B cell (primary cell): Measurements from ENCODE around the gene BTG2. TPM values are rescaled to one million over a fixed set of nuclear protein-coding genes. Genes with fewer than 3 reads are reported as not detected.

Experiments used
- ATAC-seq: fragments of 200-7000 bp; cut with Tn5 transposase; one replicate; pipeline ENCODE4 v1.10.0; 2021; ENCODE audit warnings: low read depth, mild to moderate bottlenecking, moderate number of reproducible peaks, moderate library complexity
- CTCF ChIA-PET: fragments of 350-600 bp; sonication (Branson Sonifier 250); formaldehyde crosslinking; loops from one replicate; lab custom pipeline; 2021; ENCODE audit warnings: antibody characterized with exemption, inconsistent platforms; lab: Charles Lee
- POLR2A ChIA-PET: fragments of 350-600 bp; sonication (Branson Sonifier 250); formaldehyde crosslinking; loops from one replicate; lab custom pipeline; 2021; ENCODE audit warnings: antibody characterized with exemption; lab: Charles Lee
- DNase-seq: peaks from one replicate; pipeline ENCODE4 v3.0.0; 2013
- H2AFZ ChIP-seq: 2 replicates; pipeline ENCODE4 v1.6.1; 2012; ENCODE audit warnings: mild to moderate bottlenecking, low read depth, low read length; ENCODE audit not compliant: insufficient read depth, poor library complexity, severe bottlenecking
- H3K27ac ChIP-seq, 2 donors: 1 replicate in 1 of 2; 2 replicates in 1 of 2; pipeline ENCODE4 v1.5.1; 2012 to 2013; ENCODE audit warnings: low read length in 2 of 2, mild to moderate bottlenecking in 2 of 2, moderate library complexity in 1 of 2
- H3K27me3 ChIP-seq, 4 experiments: fragments of 200-600 bp in 1 of 4; sonication (generic) in 1 of 4; replicated peaks in 1 of 4; 1 replicate in 2 of 4; 2 replicates in 2 of 4; pipeline versions ENCODE4 v1.6.1 to v1.7.0; 2013 to 2016; ENCODE audit warnings: low read length in 3 of 4, mild to moderate bottlenecking in 2 of 4, mixed read lengths in 1 of 4, moderate library complexity in 1 of 4; ENCODE audit not compliant: insufficient read depth in 4 of 4, control insufficient read depth in 3 of 4; ENCODE audit errors: control extremely low read depth in 1 of 4
- H3K36me3 ChIP-seq, 2 experiments: replicated peaks in 1 of 2; 1 replicate in 1 of 2; 2 replicates in 1 of 2; pipeline versions ENCODE4 v1.6.1 to v1.7.1; 2013; ENCODE audit warnings: low read length in 1 of 2; ENCODE audit not compliant: insufficient read depth in 2 of 2, control insufficient read depth in 1 of 2; ENCODE audit errors: control extremely low read depth in 1 of 2, extremely low read depth in 1 of 2
- H3K4me1 ChIP-seq, 2 donors: fragments of 200-600 bp in 1 of 2; sonication (generic) in 1 of 2; 1 replicate in 1 of 2; 2 replicates in 1 of 2; pipeline versions ENCODE4 v1.5.1 to v1.6.1; 2013 to 2017; ENCODE audit warnings: low read length in 2 of 2; ENCODE audit not compliant: control insufficient read depth in 2 of 2, insufficient read depth in 2 of 2
- H3K4me2 ChIP-seq: replicated peaks from 2 replicates; pipeline ENCODE3; 2012; ENCODE audit warnings: mild to moderate bottlenecking, low read depth, low read length; ENCODE audit not compliant: poor library complexity, severe bottlenecking
- H3K4me3 ChIP-seq, 5 experiments: fragments of 200-600 bp in 1 of 5; sonication (generic) in 1 of 5; 1 replicate in 3 of 5; 2 replicates in 2 of 5; pipeline versions ENCODE4 v1.5.1 to v1.7.0; 2011 to 2016; ENCODE audit warnings: low read length in 4 of 5, mild to moderate bottlenecking in 4 of 5, low read depth in 2 of 5, control low read depth in 1 of 5, moderate library complexity in 1 of 5; ENCODE audit not compliant: insufficient read depth in 1 of 5; ENCODE audit errors: control extremely low read depth in 1 of 5, extremely low read depth in 1 of 5
- H3K79me2 ChIP-seq: fragments of 200-600 bp; sonication (generic); one replicate; pipeline ENCODE4 v1.6.0; 2016; ENCODE audit warnings: low read length; ENCODE audit not compliant: control insufficient read depth, insufficient read depth
- H3K9ac ChIP-seq: fragments of 200-600 bp; sonication (generic); 2 replicates; pipeline ENCODE4 v1.6.1; 2017; ENCODE audit warnings: mild to moderate bottlenecking, low read length, moderate library complexity
- H3K9me3 ChIP-seq, 3 donors: one replicate each; pipeline versions ENCODE4 v1.6.1 to v1.7.1; 2013; ENCODE audit warnings: low read length in 2 of 3; ENCODE audit not compliant: control insufficient read depth in 2 of 3, insufficient read depth in 1 of 3; ENCODE audit errors: control extremely low read depth in 1 of 3
- H4K20me1 ChIP-seq: 2 replicates; pipeline ENCODE4 v1.6.0; 2012; ENCODE audit warnings: mild to moderate bottlenecking, low read length; ENCODE audit not compliant: insufficient read depth, control insufficient read depth, poor library complexity, severe bottlenecking
- H3K27ac Mint-ChIP-seq: one replicate; pipeline ENCODE4 v1.8.0; 2021; ENCODE audit warnings: mixed read lengths
- H3K27me3 Mint-ChIP-seq: one replicate; pipeline ENCODE4 v1.8.0; 2021; ENCODE audit warnings: mixed read lengths
- H3K4me1 Mint-ChIP-seq: one replicate; pipeline ENCODE4 v1.8.0; 2021; ENCODE audit warnings: mixed read lengths
- H3K4me3 Mint-ChIP-seq: one replicate; pipeline ENCODE4 v1.8.0; 2021; ENCODE audit warnings: mixed read lengths
- H3K9me3 Mint-ChIP-seq: one replicate; pipeline ENCODE4 v1.8.0; 2022; ENCODE audit warnings: mixed read lengths; ENCODE audit not compliant: insufficient read depth
- EZH2 ChIP-seq: IDR thresholded peaks from 2 replicates; pipeline ENCODE4 v1.6.1; 2012; ENCODE audit warnings: borderline replicate concordance, low read depth, mild to moderate bottlenecking, moderate library complexity, low read length; ENCODE audit not compliant: insufficient read depth, poor library complexity, severe bottlenecking
- WGBS: methylation state at CpG from one replicate; pipeline ENCODE4 v1.1.5; 2013; ENCODE audit warnings: missing lambda C conversion rate; ENCODE audit not compliant: insufficient coverage; 5-methylcytosine and 5-hydroxymethylcytosine counted together
- intact Hi-C: fragments of 100-400 bp; cut with micrococcal nuclease; formaldehyde crosslinking; loops from one replicate; pipeline ENCODE4 v1.10.0; 2022
- polyA plus RNA-seq: library from polyadenylated mRNA; depleted of rRNA; stranded (reverse); fragments of >200 nt; gene quantifications from 2 replicates; pipeline ENCODE4 v1.2.3, GENCODE V29; 2012
- total RNA-seq, 2 donors: library from RNA; stranded (reverse); fragments of 120-200 nt in 1 of 2; gene quantifications; 1 replicate in 1 of 2; 2 replicates in 1 of 2; pipeline versions ENCODE4 v1.2.3 to v1.2.4, GENCODE V29; 2013 to 2022
- TF ChIP-seq, protein P1 (sequence below): fragments of 200-600 bp; IDR thresholded peaks from one replicate; pipeline ENCODE4 v1.8.0; 2022; ENCODE audit warnings: antibody characterized with exemption, mild to moderate bottlenecking

Gene BTG2
- total and polyA plus RNA-seq, 2 donors (not counting 1 experiment from before 2014, with no cell fraction given): 508 to 778 TPM

DNA sequence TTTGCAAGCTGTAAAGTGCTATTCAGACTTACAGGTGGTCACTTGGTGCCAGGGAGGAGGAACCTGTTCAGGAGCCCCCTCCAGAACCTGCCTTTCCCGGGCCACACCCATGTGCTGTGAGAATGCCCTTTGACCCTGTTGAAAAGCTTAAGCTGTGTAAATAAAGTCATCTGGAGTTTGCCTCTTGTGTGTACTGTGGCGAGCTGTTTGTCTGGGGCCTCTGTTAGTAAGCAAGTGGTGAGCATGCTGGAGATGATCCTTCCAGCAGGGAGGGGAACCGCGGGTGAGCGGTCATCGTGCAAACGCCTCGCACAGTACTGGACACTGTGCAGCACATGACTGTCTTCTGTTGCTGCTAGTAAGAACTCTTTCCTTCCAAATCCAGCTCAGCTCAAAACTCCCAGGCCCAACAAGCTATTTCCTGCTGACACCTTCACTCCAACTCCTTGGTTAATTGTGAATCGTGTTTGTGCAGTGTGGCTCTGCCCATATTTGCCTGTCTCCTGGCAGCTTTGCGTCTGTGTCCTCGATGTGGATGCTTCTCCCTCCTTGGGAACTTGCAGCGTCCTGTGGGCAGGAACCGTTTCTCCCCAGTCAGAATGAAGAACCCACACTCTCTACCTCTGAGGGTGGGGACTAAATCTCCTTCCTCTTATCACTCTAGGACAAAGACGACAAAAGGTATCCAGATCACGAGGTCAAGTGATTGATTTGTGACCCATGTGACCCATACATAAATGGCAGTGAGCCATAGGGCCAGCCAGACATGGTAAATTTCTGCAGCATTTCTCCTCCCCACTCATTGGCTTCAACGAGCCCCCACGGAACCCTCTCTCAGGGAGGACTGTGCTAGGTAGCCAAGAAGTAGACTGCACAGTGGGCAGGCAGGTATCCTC is 13.9 kb upstream of the BTG2 start:
- H3K9me3 ChIP-seq: no peaks in the 10 kb centered on the region
- H3K4me3 Mint-ChIP-seq: peak overlapping the region; percentile 88
- H4K20me1 ChIP-seq: no peaks in the 10 kb centered on the region
- peaks cover 70 to 90% of the 10 kb centered on the region in 2 donors for H3K4me1 ChIP-seq
- WGBS: 90% methylated on average over 5 of the region's 17 CpGs
- peak overlapping the region in 2 of 5 experiments; percentile 43 to 47 for H3K4me3 ChIP-seq
- H3K4me2 ChIP-seq: peak overlapping the region; percentile 87
- H3K27me3 Mint-ChIP-seq: no peaks in the 10 kb centered on the region
- H3K9ac ChIP-seq: peak overlapping the region; percentile 64
- H3K36me3 ChIP-seq: no peaks in the 10 kb centered on the region
- POLR2A ChIA-PET: interaction anchor here (0.6 to 12.4 kb wide), 7 partner anchors 7 to 47 kb away, joined by 3 to 422 read pairs (median 93); partner anchors contain the start of gene BTG2
- no peaks in the 10 kb centered on the region for H3K27me3 ChIP-seq
- H3K4me1 Mint-ChIP-seq: peaks cover 87% of the 10 kb centered on the region
- peaks cover 35% of the 10 kb centered on the region for H3K79me2 ChIP-seq
- intact Hi-C loops: loop anchor here (1.0 kb wide), 1 partner anchor 8 kb away; no protein-coding TSS in a partner anchor
- no peak for TF ChIP-seq EZH2
- TF ChIP-seq, protein P1, sequence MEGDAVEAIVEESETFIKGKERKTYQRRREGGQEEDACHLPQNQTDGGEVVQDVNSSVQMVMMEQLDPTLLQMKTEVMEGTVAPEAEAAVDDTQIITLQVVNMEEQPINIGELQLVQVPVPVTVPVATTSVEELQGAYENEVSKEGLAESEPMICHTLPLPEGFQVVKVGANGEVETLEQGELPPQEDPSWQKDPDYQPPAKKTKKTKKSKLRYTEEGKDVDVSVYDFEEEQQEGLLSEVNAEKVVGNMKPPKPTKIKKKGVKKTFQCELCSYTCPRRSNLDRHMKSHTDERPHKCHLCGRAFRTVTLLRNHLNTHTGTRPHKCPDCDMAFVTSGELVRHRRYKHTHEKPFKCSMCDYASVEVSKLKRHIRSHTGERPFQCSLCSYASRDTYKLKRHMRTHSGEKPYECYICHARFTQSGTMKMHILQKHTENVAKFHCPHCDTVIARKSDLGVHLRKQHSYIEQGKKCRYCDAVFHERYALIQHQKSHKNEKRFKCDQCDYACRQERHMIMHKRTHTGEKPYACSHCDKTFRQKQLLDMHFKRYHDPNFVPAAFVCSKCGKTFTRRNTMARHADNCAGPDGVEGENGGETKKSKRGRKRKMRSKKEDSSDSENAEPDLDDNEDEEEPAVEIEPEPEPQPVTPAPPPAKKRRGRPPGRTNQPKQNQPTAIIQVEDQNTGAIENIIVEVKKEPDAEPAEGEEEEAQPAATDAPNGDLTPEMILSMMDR: no peak
- ATAC-seq (no peak), DNase-seq (peak; percentile 49)
- CTCF ChIA-PET: interaction anchor here (8.4 to 37.7 kb wide), 4 partner anchors 14 to 44 kb away, joined by 129 to 1776 read pairs (median 300); partner anchors contain the start of genes BTG2 and FMOD
- no peaks in the 10 kb centered on the region for H3K9me3 Mint-ChIP-seq
- H2AFZ ChIP-seq: peak overlapping the region; percentile 17
- peak overlapping the region; percentile 95 for H3K27ac Mint-ChIP-seq
- peak overlapping the region; percentile 99 to 100 for H3K27ac ChIP-seq
